H9 (cell line): ENCODE data around the gene STARD7. TPM values are rescaled to one million over a fixed set of nuclear protein-coding genes. Genes with fewer than 3 reads are reported as not detected.
A peak's percentile ranks its signal among the peaks of the same experiment; 100 is the strongest.

ENCODE experiments used
- DNase-seq: peaks from one replicate; pipeline ENCODE4 v3.0.0-alpha.2; 2017
- H2AFZ ChIP-seq: one replicate; pipeline ENCODE4 v1.6.1; 2013; ENCODE audit warnings: mild to moderate bottlenecking, low read length, control low read depth, moderate library complexity
- H2AK5ac ChIP-seq: 2 replicates; pipeline ENCODE4 v1.6.1; 2013; ENCODE audit warnings: low read length, control low read depth, mixed read lengths; ENCODE audit not compliant: insufficient read length
- H2BK120ac ChIP-seq: one replicate; pipeline ENCODE4 v1.6.1; 2013; ENCODE audit warnings: low read depth, mild to moderate bottlenecking, low read length, control low read depth, inconsistent platforms; ENCODE audit not compliant: poor library complexity, severe bottlenecking
- H2BK12ac ChIP-seq: 2 replicates; pipeline ENCODE4 v1.6.1; 2013; ENCODE audit warnings: low read length, control low read depth, mixed read lengths, low read depth; ENCODE audit not compliant: insufficient read length
- H2BK15ac ChIP-seq: 2 replicates; pipeline ENCODE4 v1.6.1; 2013; ENCODE audit warnings: low read depth, low read length, control low read depth
- H2BK20ac ChIP-seq: one replicate; pipeline ENCODE4 v1.6.1; 2013; ENCODE audit warnings: low read depth, mild to moderate bottlenecking, low read length, control low read depth, inconsistent platforms; ENCODE audit not compliant: poor library complexity, severe bottlenecking
- H2BK5ac ChIP-seq: 2 replicates; pipeline ENCODE4 v1.6.1; 2013; ENCODE audit warnings: low read length, control low read depth, mixed read lengths; ENCODE audit not compliant: insufficient read length
- H3K14ac ChIP-seq: 2 replicates; pipeline ENCODE4 v1.6.1; 2013; ENCODE audit warnings: low read length, control low read depth; ENCODE audit not compliant: insufficient read depth
- H3K18ac ChIP-seq: 2 replicates; pipeline ENCODE4 v1.6.1; 2013; ENCODE audit warnings: low read depth, mild to moderate bottlenecking, mixed read lengths, low read length, control low read depth; ENCODE audit not compliant: insufficient read length
- H3K23ac ChIP-seq: 2 replicates; pipeline ENCODE4 v1.6.1; 2013; ENCODE audit warnings: low read length, control low read depth, mixed read lengths, low read depth; ENCODE audit not compliant: insufficient read length
- H3K23me2 ChIP-seq: 2 replicates; pipeline ENCODE4 v1.6.1; 2013; ENCODE audit warnings: low read depth, mild to moderate bottlenecking, mixed read lengths, low read length, control low read depth; ENCODE audit not compliant: insufficient read length, poor library complexity, severe bottlenecking
- H3K27ac ChIP-seq: 2 replicates; pipeline ENCODE4 v1.5.1; 2013; ENCODE audit warnings: low read length, control low read depth, mixed read lengths, low read depth; ENCODE audit not compliant: insufficient read length
- H3K27me3 ChIP-seq: 2 replicates; pipeline ENCODE4 v1.6.1; 2013; ENCODE audit warnings: low read length, control low read depth, inconsistent platforms; ENCODE audit not compliant: insufficient read depth
- H3K4ac ChIP-seq: 2 replicates; pipeline ENCODE4 v1.6.1; 2013; ENCODE audit warnings: low read depth, mild to moderate bottlenecking, control low read depth, inconsistent platforms, low read length, moderate library complexity
- H3K4me1 ChIP-seq: 2 replicates; pipeline ENCODE4 v1.6.1; 2013; ENCODE audit warnings: low read length, control low read depth, inconsistent platforms; ENCODE audit not compliant: insufficient read depth
- H3K4me2 ChIP-seq: 2 replicates; pipeline ENCODE4 v1.6.1; 2013; ENCODE audit warnings: low read length, control low read depth, mixed read lengths; ENCODE audit not compliant: insufficient read length, insufficient read depth
- H3K56ac ChIP-seq: 2 replicates; pipeline ENCODE4 v1.6.1; 2013; ENCODE audit warnings: low read depth, mild to moderate bottlenecking, mixed read lengths, low read length, control low read depth; ENCODE audit not compliant: insufficient read length
- H3K79me1 ChIP-seq: 2 replicates; pipeline ENCODE4 v1.6.1; 2013; ENCODE audit warnings: low read depth, mild to moderate bottlenecking, moderate library complexity, low read length, control low read depth, inconsistent platforms; ENCODE audit not compliant: insufficient read depth, poor library complexity, severe bottlenecking
- H3K79me2 ChIP-seq: 2 replicates; pipeline ENCODE4 v1.6.1; 2013; ENCODE audit warnings: low read length, control low read depth, inconsistent platforms; ENCODE audit not compliant: insufficient read depth
- H3K9ac ChIP-seq: 2 replicates; pipeline ENCODE4 v1.6.1; 2013; ENCODE audit warnings: low read length, control low read depth, mixed read lengths; ENCODE audit not compliant: insufficient read length; ENCODE audit errors: extremely low read depth
- H3K9me3 ChIP-seq: one replicate; pipeline ENCODE4 v1.6.1; 2013; ENCODE audit warnings: low read depth, low read length, inconsistent platforms; ENCODE audit not compliant: control insufficient read depth
- H3T11ph ChIP-seq: one replicate; pipeline ENCODE4 v1.6.1; 2013; ENCODE audit warnings: mild to moderate bottlenecking, low read length, control low read depth, inconsistent platforms
- H4K20me1 ChIP-seq: one replicate; pipeline ENCODE4 v1.6.1; 2013; ENCODE audit not compliant: control insufficient read depth, insufficient read length, insufficient read depth
- H4K5ac ChIP-seq: 2 replicates; pipeline ENCODE4 v1.6.1; 2013; ENCODE audit warnings: low read depth, mild to moderate bottlenecking, mixed read lengths, low read length, control low read depth; ENCODE audit not compliant: insufficient read length
- H4K8ac ChIP-seq: replicated peaks from 2 replicates; pipeline ENCODE4 v1.6.1; 2013; ENCODE audit warnings: low read length, control low read depth, mixed read lengths, low read depth; ENCODE audit not compliant: insufficient read length
- H4K91ac ChIP-seq: 2 replicates; pipeline ENCODE4 v1.6.1; 2013; ENCODE audit warnings: low read depth, mild to moderate bottlenecking, moderate library complexity, mixed read lengths, low read length, control low read depth; ENCODE audit not compliant: insufficient read length
- H3K27ac Mint-ChIP-seq, 3 experiments: 2 replicates in 2 of 3; 3 replicates in 1 of 3; pipeline ENCODE4 v1.8.0; 2020 to 2021; ENCODE audit warnings: mixed read lengths in 3 of 3, mild to moderate bottlenecking in 1 of 3, moderate library complexity in 1 of 3
- H3K27me3 Mint-ChIP-seq: 2 replicates; pipeline ENCODE4 v1.8.0; 2021; ENCODE audit warnings: low read depth, mild to moderate bottlenecking, moderate library complexity, mixed read lengths
- H3K36me3 Mint-ChIP-seq, 3 experiments: 2 replicates in 2 of 3; 3 replicates in 1 of 3; pipeline ENCODE4 v1.8.0; 2020 to 2021; ENCODE audit warnings: low read depth in 3 of 3, mixed read lengths in 3 of 3; ENCODE audit not compliant: insufficient read depth in 1 of 3
- H3K4me1 Mint-ChIP-seq, 2 experiments: 2 replicates each; pipeline ENCODE4 v1.8.0; 2020; ENCODE audit warnings: mixed read lengths in 2 of 2
- H3K4me3 Mint-ChIP-seq, 2 experiments: 2 replicates in 1 of 2; 3 replicates in 1 of 2; pipeline ENCODE4 v1.8.0; 2020 to 2021; ENCODE audit warnings: mild to moderate bottlenecking in 2 of 2, mixed read lengths in 2 of 2, moderate library complexity in 1 of 2
- H3K9me3 Mint-ChIP-seq, 2 experiments: 2 replicates in 1 of 2; 3 replicates in 1 of 2; pipeline ENCODE4 v1.8.0; 2020; ENCODE audit warnings: mild to moderate bottlenecking in 2 of 2, mixed read lengths in 2 of 2, moderate library complexity in 1 of 2
- WGBS: extraction: QIAGEN DNeasy Blood & Tissue Kit; methylation state at CpG from one replicate; pipeline ENCODE4 v1.1.7; 2013; ENCODE audit warnings: missing lambda C conversion rate, low lambda C conversion rate, mixed read lengths; ENCODE audit not compliant: insufficient read length; ENCODE audit errors: extremely low coverage; 5-methylcytosine and 5-hydroxymethylcytosine counted together
- total RNA-seq: library from RNA; stranded (reverse); gene quantifications from 2 replicates; pipeline ENCODE4 v1.2.1, GENCODE V29; 2021
- TF ChIP-seq, protein P1 (sequence below): fragments of 200-600 bp; sonication (generic); conservative IDR thresholded peaks from 3 replicates; pipeline ENCODE4 v1.8.0; 2021; ENCODE audit warnings: antibody characterized with exemption, mild to moderate bottlenecking

Gene STARD7
- total RNA-seq, 1 experiment from 2014 or later, result 212 TPM

DNA sequence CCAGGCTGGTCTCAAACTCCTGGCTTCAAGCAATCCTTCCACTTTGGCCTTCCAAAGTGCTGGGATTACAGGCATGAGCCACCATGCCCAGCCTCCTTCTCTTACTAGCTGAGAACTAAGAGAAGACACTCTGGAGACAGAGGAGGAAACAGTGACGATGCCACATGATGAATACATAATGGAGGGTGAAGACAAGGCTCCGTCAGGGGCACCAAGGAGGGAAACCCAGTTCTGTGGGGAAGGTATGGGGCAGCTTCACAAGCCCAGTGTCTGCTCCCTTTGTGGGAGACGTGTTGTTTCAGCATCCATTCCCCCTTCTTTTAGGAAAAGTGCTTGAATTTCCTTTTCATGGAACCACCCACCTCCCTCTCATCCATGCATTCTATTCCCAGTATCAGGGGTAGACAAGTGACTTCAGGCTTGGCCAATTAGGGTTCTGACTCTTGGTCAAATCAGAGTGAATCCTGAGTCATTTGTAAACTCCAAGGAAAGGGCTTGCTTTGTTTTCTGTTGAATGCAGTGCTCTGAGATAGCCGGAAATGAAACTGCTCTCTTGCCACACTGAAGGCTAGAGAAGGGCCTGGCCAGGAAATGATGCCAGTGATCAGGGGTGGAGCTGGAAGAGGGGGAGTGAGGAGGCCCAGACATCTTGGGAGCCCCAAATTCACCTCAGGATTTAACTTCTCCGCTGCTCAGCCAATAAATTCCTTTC is 33.4 kb upstream of the STARD7 start:
- no peaks in the 10 kb centered on the region for H3K36me3 Mint-ChIP-seq
- H3K4me1 ChIP-seq, result no peaks in the 10 kb centered on the region
- H3K9me3 ChIP-seq, result no peaks in the 10 kb centered on the region
- no peak overlapping the region for H3K18ac ChIP-seq
- no peaks in the 10 kb centered on the region for H3K27me3 Mint-ChIP-seq
- no peak overlapping the region for H2AK5ac ChIP-seq
- H3K9me3 Mint-ChIP-seq, result no peaks in the 10 kb centered on the region
- H3K14ac ChIP-seq, result no peak overlapping the region
- H2AFZ ChIP-seq, result no peak overlapping the region
- no peak overlapping the region for H3K4me3 Mint-ChIP-seq
- H3K27me3 ChIP-seq, result no peaks in the 10 kb centered on the region
- WGBS, result no CpG with 5 or more reads among the region's 5 CpGs
- TF ChIP-seq, protein P1, sequence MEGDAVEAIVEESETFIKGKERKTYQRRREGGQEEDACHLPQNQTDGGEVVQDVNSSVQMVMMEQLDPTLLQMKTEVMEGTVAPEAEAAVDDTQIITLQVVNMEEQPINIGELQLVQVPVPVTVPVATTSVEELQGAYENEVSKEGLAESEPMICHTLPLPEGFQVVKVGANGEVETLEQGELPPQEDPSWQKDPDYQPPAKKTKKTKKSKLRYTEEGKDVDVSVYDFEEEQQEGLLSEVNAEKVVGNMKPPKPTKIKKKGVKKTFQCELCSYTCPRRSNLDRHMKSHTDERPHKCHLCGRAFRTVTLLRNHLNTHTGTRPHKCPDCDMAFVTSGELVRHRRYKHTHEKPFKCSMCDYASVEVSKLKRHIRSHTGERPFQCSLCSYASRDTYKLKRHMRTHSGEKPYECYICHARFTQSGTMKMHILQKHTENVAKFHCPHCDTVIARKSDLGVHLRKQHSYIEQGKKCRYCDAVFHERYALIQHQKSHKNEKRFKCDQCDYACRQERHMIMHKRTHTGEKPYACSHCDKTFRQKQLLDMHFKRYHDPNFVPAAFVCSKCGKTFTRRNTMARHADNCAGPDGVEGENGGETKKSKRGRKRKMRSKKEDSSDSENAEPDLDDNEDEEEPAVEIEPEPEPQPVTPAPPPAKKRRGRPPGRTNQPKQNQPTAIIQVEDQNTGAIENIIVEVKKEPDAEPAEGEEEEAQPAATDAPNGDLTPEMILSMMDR, result no peak
- H3K23ac ChIP-seq, result no peak overlapping the region
- H2BK12ac ChIP-seq, result no peak overlapping the region
- no peaks in the 10 kb centered on the region for H3K79me1 ChIP-seq
- H2BK5ac ChIP-seq, result no peak overlapping the region
- H4K8ac ChIP-seq, result no peak overlapping the region
- H3K27ac ChIP-seq, result no peak overlapping the region
- H4K5ac ChIP-seq, result no peak overlapping the region
- H3K27ac Mint-ChIP-seq, result peak overlapping the region in 1 of 3 experiments; percentile 39; a peak in 2 of 7 replicates
- no peak overlapping the region for H3K4ac ChIP-seq
- no peak overlapping the region for H3T11ph ChIP-seq
- DNase-seq, result no peak
- H4K91ac ChIP-seq, result no peak overlapping the region
- H4K20me1 ChIP-seq, result no peaks in the 10 kb centered on the region
- H3K56ac ChIP-seq, result no peak overlapping the region
- H3K4me1 Mint-ChIP-seq, result peaks cover 9% of the 10 kb centered on the region in 2 experiments
- H2BK15ac ChIP-seq, result no peak overlapping the region
- no peaks in the 10 kb centered on the region for H3K23me2 ChIP-seq
- H2BK20ac ChIP-seq, result no peak overlapping the region
- no peak overlapping the region for H2BK120ac ChIP-seq
- no peak overlapping the region for H3K4me2 ChIP-seq
- no peaks in the 10 kb centered on the region for H3K79me2 ChIP-seq
- H3K9ac ChIP-seq, result no peak overlapping the region
